ENCODE results near the gene STON2.

STON2 gene, protein sequence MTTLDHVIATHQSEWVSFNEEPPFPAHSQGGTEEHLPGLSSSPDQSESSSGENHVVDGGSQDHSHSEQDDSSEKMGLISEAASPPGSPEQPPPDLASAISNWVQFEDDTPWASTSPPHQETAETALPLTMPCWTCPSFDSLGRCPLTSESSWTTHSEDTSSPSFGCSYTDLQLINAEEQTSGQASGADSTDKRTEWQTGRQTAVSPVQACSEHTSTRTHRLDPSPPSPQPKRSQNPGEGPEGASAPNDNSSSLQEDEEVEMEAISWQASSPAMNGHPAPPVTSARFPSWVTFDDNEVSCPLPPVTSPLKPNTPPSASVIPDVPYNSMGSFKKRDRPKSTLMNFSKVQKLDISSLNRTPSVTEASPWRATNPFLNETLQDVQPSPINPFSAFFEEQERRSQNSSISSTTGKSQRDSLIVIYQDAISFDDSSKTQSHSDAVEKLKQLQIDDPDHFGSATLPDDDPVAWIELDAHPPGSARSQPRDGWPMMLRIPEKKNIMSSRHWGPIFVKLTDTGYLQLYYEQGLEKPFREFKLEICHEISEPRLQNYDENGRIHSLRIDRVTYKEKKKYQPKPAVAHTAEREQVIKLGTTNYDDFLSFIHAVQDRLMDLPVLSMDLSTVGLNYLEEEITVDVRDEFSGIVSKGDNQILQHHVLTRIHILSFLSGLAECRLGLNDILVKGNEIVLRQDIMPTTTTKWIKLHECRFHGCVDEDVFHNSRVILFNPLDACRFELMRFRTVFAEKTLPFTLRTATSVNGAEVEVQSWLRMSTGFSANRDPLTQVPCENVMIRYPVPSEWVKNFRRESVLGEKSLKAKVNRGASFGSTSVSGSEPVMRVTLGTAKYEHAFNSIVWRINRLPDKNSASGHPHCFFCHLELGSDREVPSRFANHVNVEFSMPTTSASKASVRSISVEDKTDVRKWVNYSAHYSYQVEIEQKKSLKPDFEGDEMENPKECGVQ

DNA sequence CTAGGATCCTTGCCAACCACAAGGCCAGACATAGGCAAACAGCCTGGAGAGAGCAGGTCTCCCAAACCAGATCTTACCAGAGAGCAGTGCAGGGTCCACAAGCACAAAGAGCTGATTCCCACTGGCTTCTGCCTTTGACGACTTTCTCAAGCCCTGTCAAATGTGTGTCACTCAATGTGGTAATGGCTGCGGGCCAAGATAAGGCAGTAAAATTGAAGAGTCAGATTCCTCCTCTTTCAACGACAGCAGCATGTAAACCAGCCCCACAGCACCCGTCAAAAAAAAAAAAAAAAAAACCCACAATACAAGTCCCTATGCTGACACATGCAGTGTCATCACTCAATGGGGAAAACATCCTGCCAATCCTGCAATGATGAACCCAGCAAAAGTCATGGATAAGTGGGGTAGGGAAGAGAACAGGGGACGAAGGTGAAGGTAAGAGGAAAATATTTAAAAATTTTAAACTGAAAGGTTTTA is at the start of gene STON2:
STON2 (minus strand) TSS at position 123 of the 477 bp plus-strand sequence. CDS start 1,942 bp downstream, outside the sequence.
- no peak within 1 kb of the TSS for H3K9ac ChIP-seq (ENCODE audit: low read depth, low read length)
- H3K27ac ChIP-seq (ENCODE audit: low read length) = no peak within 1 kb of the TSS

DNA sequence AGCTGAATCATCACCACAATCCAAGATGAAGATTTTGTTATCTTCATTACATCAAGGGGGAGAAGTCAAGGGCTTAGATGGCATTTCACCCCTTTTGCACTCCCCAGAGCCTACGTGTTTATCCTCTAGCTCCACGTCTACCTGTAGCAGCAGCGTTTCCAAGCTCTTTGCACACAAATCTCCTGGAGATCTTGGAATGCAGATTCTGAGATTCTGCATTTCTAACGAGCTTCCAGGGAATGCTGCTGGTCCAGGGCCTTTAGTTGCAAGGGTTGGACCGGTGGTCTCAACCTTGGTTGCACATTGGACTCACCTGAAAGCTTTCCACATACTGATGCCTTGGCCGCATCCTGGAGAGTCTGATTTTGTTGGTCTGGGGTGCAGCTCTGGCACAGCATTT is 49.5 kb upstream of the STON2 start:
- Histone ChIP-seq H3K27me3 (ENCODE audit: insufficient read depth, low read length) (no peaks in the 10 kb centered on the region), H3K9ac (ENCODE audit: low read depth, low read length) (no peak overlapping the region), H3K9me3 (ENCODE audit: insufficient read depth, low read depth, low read length) (no peaks in the 10 kb centered on the region), H3K4me3 (ENCODE audit: low read length) (no peak overlapping the region), H3K36me3 (ENCODE audit: insufficient read depth, low read depth, low read length) (no peaks in the 10 kb centered on the region), H3K27ac (ENCODE audit: low read length) (no peak overlapping the region), H3K4me1 (ENCODE audit: insufficient read depth, low read length) (peaks cover 14% of the 10 kb centered on the region)

More for the DNA sequence above, at the start of gene STON2:
- H3K36me3 ChIP-seq (ENCODE audit: insufficient read depth, low read depth, low read length) = peaks cover 22% of the 10 kb centered on the region
- peaks cover 10% of the 10 kb centered on the region for H3K4me1 ChIP-seq (ENCODE audit: insufficient read depth, low read length)
- H3K27me3 ChIP-seq (ENCODE audit: insufficient read depth, low read length) = no peaks in the 10 kb centered on the region
- H3K4me3 ChIP-seq (ENCODE audit: low read length) = no peak within 1 kb of the TSS
- H3K9me3 ChIP-seq (ENCODE audit: insufficient read depth, low read depth, low read length) = no peaks in the 10 kb centered on the region

DNA sequence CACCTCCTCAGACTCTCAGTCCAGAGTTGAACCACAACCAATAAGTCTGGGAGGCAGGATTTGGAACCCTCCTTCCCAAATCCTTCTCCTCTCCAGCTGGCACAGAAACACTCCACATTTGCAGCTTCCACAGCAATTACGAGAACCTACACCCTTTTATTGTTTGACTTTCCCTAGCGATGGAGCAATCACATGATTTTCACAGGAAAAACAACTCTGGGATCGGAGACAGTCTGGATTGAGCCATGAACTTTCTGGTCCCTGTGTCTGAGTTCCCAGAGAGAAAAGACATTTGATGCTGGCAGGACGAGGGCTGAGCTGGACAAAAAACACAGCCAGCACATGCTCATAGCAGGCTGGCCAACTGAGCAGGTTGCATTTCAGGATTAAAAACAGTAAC is 49.0 kb upstream of the STON2 start:
- H3K27ac ChIP-seq (ENCODE audit: low read length) = no peak overlapping the region
- no peak overlapping the region for H3K4me3 ChIP-seq (ENCODE audit: low read length)
- H3K9ac ChIP-seq (ENCODE audit: low read depth, low read length) = no peak overlapping the region
- H3K27me3 ChIP-seq (ENCODE audit: insufficient read depth, low read length) = no peaks in the 10 kb centered on the region
- no peaks in the 10 kb centered on the region for H3K36me3 ChIP-seq (ENCODE audit: insufficient read depth, low read depth, low read length)
- H3K9me3 ChIP-seq (ENCODE audit: insufficient read depth, low read depth, low read length) = no peaks in the 10 kb centered on the region
- H3K4me1 ChIP-seq (ENCODE audit: insufficient read depth, low read length) = peaks cover 14% of the 10 kb centered on the region

DNA sequence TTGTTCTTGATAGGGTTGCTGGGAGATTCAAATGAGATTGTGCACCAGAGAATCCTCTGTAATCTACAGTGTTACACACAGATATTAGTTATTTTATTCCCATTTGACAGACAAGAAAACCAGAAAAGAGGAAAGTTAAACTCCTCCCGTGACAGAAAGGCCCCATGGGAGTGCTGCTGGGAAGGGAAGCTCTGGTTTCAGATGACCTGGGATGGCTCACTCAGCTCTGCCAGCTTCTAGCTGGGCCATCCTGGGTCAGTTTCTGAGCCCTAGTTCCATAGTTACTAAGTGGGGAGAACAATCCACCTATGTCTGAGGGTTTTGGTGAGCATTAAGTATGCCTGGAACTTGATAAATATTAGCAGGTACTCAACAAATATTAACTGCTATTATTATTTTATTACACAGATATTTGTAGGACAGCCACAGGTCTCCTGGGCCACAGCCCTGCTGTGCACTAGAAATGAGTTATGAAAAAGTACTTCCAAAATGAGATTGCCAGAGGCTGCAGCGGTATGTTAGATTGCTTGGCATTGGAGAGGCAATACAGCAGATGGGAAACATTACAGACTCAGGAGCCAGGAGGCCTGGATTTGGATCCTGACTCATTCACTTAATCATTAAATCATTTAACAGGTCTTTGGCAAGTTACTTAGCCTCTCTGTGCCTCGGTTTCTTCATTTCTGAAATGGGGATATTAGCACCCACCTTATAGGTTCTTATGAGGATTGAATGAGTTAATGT is 47.1 kb upstream of the STON2 start:
- H3K4me3 ChIP-seq (ENCODE audit: low read length) = no peak overlapping the region
- H3K27me3 ChIP-seq (ENCODE audit: insufficient read depth, low read length) = no peaks in the 10 kb centered on the region
- peaks cover 14% of the 10 kb centered on the region for H3K4me1 ChIP-seq (ENCODE audit: insufficient read depth, low read length)
- no peak overlapping the region for H3K9ac ChIP-seq (ENCODE audit: low read depth, low read length)
- H3K36me3 ChIP-seq (ENCODE audit: insufficient read depth, low read depth, low read length) = no peaks in the 10 kb centered on the region
- H3K27ac ChIP-seq (ENCODE audit: low read length) = no peak overlapping the region
- no peaks in the 10 kb centered on the region for H3K9me3 ChIP-seq (ENCODE audit: insufficient read depth, low read depth, low read length)

DNA sequence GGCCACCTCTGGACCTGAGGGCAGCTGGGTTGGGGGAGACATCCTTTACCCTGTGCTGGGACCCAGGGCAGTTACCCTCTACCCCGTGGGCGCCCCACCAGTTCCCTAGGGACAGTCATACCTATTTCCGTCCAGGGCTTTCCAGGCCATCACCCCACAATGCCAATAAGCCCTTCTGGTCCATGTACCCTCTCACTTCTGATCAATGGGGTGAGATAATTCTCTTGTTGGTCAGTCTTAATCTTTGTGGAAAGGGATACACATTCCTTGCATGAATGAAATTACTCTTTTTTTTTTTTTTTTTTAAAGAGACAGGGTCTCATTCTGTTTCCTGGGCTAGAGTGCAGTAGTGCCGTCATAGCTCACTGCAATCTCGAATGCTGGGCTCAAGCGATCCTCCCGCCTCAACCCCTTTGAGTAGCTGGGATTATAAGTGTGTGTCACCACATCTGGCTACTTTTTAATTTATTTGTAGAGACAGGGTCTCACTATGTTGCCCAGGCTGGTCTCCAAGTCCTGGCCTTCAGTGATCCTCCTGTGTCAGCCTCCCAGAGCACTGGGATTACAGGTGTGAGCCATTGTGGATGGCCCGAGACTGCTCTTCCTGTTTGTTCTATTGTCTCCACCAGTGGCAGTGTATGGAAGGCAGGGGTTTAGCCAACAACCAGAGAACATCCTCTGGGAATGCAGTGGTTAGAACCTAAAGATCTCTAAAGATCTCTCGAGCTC is 46.3 kb upstream of the STON2 start:
- H3K36me3 ChIP-seq (ENCODE audit: insufficient read depth, low read depth, low read length) = no peaks in the 10 kb centered on the region
- no peaks in the 10 kb centered on the region for H3K9me3 ChIP-seq (ENCODE audit: insufficient read depth, low read depth, low read length)
- peaks cover 14% of the 10 kb centered on the region for H3K4me1 ChIP-seq (ENCODE audit: insufficient read depth, low read length)
- no peak overlapping the region for H3K27ac ChIP-seq (ENCODE audit: low read length)
- H3K9ac ChIP-seq (ENCODE audit: low read depth, low read length) = no peak overlapping the region
- no peak overlapping the region for H3K4me3 ChIP-seq (ENCODE audit: low read length)
- no peaks in the 10 kb centered on the region for H3K27me3 ChIP-seq (ENCODE audit: insufficient read depth, low read length)

DNA sequence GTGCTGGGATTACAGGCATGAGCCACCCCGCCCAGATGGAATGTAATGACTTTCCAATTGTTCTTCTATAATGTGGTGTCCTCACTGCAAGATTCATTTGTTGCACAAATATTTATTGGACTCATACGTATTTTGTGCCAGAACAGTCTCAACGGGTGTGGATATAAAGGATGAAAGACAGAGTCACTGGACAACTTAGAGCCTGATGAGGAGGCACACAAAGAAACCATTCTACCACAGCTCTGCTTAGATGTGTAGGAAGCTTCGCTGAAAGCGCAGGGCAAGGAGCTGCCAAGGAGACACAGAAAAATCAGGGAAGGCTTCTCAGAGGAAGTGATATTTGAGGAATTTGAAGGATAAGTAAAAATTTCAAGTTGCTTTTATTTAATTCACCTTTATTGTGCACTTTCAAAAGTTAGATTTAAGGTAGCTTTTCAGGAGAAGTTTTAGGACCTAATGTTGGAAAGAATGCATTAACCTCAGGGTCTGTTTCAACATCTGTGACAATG is 41.6 kb upstream of the STON2 start:
- no peak overlapping the region for H3K9ac ChIP-seq (ENCODE audit: low read depth, low read length)
- H3K27me3 ChIP-seq (ENCODE audit: insufficient read depth, low read length) = peaks cover 27% of the 10 kb centered on the region
- no peaks in the 10 kb centered on the region for H3K4me1 ChIP-seq (ENCODE audit: insufficient read depth, low read length)
- H3K9me3 ChIP-seq (ENCODE audit: insufficient read depth, low read depth, low read length) = no peaks in the 10 kb centered on the region
- H3K36me3 ChIP-seq (ENCODE audit: insufficient read depth, low read depth, low read length) = no peaks in the 10 kb centered on the region
- H3K27ac ChIP-seq (ENCODE audit: low read length) = no peak overlapping the region
- H3K4me3 ChIP-seq (ENCODE audit: low read length) = no peak overlapping the region

DNA sequence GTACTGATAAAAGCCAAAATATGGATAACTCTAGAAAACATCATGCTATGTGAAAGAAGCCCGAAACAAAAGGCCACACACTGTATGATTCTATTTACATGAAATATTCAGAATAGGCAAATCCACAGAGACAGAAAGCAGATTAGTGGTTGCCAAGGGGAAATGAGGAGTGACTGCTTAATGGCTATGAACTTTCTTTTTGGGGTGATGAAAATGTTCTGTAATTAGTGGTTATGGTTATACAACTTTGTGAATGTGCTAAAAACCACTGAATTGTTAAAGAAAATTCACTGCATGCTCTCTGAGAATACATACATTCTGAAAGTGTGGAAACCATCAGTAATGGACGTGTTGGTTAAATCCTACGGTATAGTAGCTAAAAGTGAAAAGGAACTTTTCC is 39.9 kb upstream of the STON2 start:
- Histone ChIP-seq H3K36me3 (ENCODE audit: insufficient read depth, low read depth, low read length) (no peaks in the 10 kb centered on the region), H3K4me1 (ENCODE audit: insufficient read depth, low read length) (no peaks in the 10 kb centered on the region), H3K27me3 (ENCODE audit: insufficient read depth, low read length) (peaks cover 35% of the 10 kb centered on the region), H3K27ac (ENCODE audit: low read length) (no peak overlapping the region), H3K9ac (ENCODE audit: low read depth, low read length) (no peak overlapping the region), H3K4me3 (ENCODE audit: low read length) (no peak overlapping the region), H3K9me3 (ENCODE audit: insufficient read depth, low read depth, low read length) (no peaks in the 10 kb centered on the region)

DNA sequence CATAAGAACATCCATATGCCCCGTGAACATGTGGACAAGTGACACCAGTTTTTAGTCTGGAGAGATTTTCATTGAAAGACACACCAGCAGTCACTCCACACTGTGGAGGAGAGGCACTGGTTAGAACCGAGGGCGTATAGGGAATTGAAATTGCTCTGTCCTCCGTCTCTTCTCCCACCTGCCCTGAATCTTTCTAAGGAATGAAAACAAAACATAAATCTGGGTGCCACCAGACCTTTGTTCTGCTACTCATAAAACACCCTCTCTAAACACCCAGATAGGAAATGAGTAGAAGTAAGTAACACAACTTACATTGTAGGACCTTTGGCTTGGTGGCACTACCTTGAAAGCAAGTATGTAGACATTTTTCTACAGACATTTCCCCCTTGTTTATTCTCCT is 37.1 kb upstream of the STON2 start:
- no peak overlapping the region for H3K9ac ChIP-seq (ENCODE audit: low read depth, low read length)
- H3K4me3 ChIP-seq (ENCODE audit: low read length) = no peak overlapping the region
- peaks cover 16% of the 10 kb centered on the region for H3K4me1 ChIP-seq (ENCODE audit: insufficient read depth, low read length)
- peaks cover 3% of the 10 kb centered on the region; the same call in 1 of the 2 replicates for H3K36me3 ChIP-seq (ENCODE audit: insufficient read depth, low read depth, low read length)
- H3K27ac ChIP-seq (ENCODE audit: low read length) = no peak overlapping the region
- peaks cover 39% of the 10 kb centered on the region for H3K27me3 ChIP-seq (ENCODE audit: insufficient read depth, low read length)
- no peaks in the 10 kb centered on the region for H3K9me3 ChIP-seq (ENCODE audit: insufficient read depth, low read depth, low read length)

DNA sequence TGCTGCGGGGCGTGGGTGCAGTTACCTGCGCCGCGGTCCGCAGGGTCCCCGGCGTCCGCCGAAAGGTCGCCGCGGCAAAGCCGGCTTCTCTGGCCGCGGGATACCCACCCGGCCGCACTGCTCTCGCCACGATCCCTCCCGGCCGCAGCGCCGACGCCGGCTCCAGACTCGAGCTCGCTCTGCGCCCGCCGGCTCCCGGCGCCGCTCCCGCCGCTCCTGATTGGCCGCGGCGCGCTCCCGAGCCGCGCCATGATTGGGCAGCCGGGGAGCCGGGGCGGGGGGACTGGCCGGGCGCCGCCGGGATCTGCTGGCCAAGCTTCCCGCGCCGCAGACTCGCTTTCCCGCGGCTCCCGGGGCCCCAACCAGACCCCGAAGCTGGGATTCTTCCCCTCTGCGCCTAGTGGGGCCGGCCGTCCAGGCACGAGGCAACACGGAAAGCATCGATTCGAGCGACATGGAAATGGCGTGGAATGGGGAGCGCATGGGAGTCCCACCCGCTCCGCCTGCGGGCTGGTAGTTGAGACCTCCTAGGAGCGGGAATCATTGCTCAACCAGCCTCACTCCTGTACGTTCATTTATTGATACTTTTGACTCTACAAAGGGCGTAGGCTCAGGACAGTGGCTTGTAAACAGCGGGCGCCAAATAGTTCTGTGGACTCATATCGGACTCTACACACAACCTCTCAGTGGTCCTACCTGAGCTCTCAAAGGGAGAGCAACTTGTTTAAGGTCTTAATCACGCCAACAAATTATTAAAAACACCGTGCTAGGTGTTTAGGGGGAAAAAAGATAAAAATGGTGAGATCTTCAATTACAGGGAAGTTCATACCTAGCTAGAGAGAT is 36.4 kb upstream of the STON2 start:
- H3K27me3 ChIP-seq (ENCODE audit: insufficient read depth, low read length) = peaks cover 39% of the 10 kb centered on the region
- H3K36me3 ChIP-seq (ENCODE audit: insufficient read depth, low read depth, low read length) = peaks cover 3% of the 10 kb centered on the region; the same call in 1 of the 2 replicates
- H3K9me3 ChIP-seq (ENCODE audit: insufficient read depth, low read depth, low read length) = no peaks in the 10 kb centered on the region
- peak overlapping the region; percentile 79; the same call in 1 of the 2 replicates for H3K9ac ChIP-seq (ENCODE audit: low read depth, low read length)
- no peak overlapping the region for H3K27ac ChIP-seq (ENCODE audit: low read length)
- peak overlapping the region; percentile 79 for H3K4me3 ChIP-seq (ENCODE audit: low read length)
- H3K4me1 ChIP-seq (ENCODE audit: insufficient read depth, low read length) = peaks cover 19% of the 10 kb centered on the region
